ENCODE measurements around the gene OR9K2.
"Not testable (repeated sequence)": the region's sequence is repeated elsewhere in the genome, so short reads cannot be mapped to it uniquely, and the experiment has no call there.

OR9K2 gene

DNA sequence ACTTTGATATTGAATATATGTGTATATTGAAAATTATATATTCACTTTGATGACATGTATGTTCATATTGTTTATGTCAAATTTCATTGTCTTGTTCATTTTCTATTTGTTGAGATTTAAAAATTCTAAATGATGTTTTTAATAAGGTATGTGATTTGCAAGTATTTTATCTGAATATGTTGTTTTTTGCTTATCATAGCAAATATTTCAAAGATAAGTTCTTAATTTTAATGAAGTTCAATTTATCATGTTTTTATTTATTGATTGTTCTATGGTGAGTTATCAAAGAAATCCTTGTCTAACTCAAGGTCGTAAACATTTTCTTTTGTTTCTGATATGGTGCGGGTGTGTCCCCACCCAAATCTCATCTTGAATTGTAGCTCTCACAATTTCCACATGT lies 45.2 kb downstream of the OR9K2 start:
- TF ChIP-seq, protein P1, sequence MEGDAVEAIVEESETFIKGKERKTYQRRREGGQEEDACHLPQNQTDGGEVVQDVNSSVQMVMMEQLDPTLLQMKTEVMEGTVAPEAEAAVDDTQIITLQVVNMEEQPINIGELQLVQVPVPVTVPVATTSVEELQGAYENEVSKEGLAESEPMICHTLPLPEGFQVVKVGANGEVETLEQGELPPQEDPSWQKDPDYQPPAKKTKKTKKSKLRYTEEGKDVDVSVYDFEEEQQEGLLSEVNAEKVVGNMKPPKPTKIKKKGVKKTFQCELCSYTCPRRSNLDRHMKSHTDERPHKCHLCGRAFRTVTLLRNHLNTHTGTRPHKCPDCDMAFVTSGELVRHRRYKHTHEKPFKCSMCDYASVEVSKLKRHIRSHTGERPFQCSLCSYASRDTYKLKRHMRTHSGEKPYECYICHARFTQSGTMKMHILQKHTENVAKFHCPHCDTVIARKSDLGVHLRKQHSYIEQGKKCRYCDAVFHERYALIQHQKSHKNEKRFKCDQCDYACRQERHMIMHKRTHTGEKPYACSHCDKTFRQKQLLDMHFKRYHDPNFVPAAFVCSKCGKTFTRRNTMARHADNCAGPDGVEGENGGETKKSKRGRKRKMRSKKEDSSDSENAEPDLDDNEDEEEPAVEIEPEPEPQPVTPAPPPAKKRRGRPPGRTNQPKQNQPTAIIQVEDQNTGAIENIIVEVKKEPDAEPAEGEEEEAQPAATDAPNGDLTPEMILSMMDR (conservative IDR thresholded peaks at IDR 0.05), result no peak

DNA sequence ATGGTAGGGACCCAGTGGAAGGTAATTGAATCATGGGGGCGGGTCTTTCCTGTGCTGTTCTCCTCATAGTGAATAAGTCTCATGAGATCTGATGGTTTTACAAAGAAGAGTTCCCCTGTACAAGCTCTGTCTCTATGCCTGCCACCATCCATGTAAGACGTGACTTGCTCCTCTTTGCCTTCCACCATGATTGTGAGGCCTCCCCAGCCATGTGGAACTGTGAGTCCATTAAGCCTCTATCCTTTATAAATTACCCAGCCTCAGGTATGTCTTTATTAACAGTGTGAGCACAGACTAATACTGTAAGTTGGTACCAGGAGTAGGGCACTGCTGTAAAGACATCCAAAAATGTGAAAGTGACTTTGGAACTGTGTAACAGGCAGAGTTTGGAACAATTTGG lies 45.6 kb downstream of the OR9K2 start:
- not testable (repeated sequence) for H3K27ac ChIP-seq

More for the DNA sequence above, 45.2 kb downstream of the OR9K2 start:
- no peak overlapping the region for H3K27ac ChIP-seq

GRCh38 chr12:55172686-55173085 lies 46.5 kb downstream of the OR9K2 start:
- no peak overlapping the region for H3K27ac ChIP-seq
- TF ChIP-seq, protein P1 (conservative IDR thresholded peaks at IDR 0.05), result no peak

DNA sequence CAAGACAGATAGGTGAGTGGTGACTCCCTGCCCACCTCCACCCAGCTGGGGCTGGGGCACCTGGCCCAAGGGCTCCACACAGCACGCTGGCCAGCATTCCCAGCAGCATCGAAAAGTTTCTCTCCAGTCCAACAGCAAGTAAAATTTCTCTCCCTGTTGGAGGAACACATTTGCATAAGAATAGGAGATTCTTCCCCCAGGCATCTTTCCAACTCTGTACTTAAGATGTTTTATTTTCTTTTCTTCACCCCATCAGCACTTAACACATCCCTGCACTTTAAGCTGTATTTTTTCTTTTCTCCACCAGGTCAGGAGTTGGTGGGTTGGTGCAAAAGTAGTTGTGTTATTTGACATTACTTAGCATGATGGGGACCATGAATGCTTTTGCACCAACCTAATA lies 47.2 kb downstream of the OR9K2 start:
- H3K27ac ChIP-seq, result no peak overlapping the region
- TF ChIP-seq, protein P1 (conservative IDR thresholded peaks at IDR 0.05), result no peak

All from VCaP (cell line).